GM13977 (cell line): ENCODE measurements around the gene MAPK9.

Experiments used
- DNase-seq: peaks from one replicate; pipeline ENCODE4 v3.0.0; 2012; ENCODE audit warnings: low spot score
- in situ Hi-C: fragments of 300-500 bp; cut with MboI; formaldehyde crosslinking; loops from one replicate; pipeline ENCODE4 v1.12.0; 2022; ENCODE audit warnings: low sequenced_read_pairs, low pct_unique_long_range_greater_than_20kb, mixed read lengths, inconsistent platforms; ENCODE audit not compliant: unreplicated experiment
- TF ChIP-seq, protein P1 (sequence below): IDR thresholded peaks from 2 replicates; pipeline ENCODE4 v1.5.1; 2012; ENCODE audit warnings: mild to moderate bottlenecking, control low read depth; ENCODE audit not compliant: insufficient read depth; ENCODE audit errors: extremely low read depth, missing control alignments

MAPK9 gene

DNA sequence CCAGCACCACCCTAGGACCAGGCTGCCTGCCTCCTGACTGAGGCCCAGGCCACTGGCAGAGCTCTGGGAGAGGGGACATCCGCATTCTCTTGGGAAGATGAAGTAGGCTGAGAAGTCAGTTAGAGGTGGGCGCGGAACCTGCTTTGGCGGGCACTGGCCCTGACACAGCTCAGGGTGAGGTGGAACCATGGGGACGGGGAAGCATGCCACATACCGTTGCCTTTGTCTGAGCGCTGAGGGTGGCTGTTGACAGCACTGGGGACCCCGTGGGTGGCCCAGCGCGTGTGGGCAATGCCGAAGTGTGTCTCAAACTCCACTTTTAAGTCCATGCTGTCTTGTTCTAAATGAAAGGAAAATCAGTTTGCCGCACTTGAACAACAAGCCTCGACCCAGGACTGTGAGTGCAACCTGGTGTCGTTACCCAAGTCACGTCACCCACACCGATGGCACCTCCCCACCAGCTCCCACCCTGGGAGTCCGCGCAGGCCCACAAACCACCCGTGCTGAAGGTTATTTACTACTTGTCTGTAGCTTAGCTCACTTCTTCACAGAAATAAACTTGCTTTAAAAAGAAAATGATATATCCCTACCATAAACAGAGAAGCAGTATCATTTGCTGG lies 43.8 kb upstream of the MAPK9 start:
- TF ChIP-seq, protein P1, sequence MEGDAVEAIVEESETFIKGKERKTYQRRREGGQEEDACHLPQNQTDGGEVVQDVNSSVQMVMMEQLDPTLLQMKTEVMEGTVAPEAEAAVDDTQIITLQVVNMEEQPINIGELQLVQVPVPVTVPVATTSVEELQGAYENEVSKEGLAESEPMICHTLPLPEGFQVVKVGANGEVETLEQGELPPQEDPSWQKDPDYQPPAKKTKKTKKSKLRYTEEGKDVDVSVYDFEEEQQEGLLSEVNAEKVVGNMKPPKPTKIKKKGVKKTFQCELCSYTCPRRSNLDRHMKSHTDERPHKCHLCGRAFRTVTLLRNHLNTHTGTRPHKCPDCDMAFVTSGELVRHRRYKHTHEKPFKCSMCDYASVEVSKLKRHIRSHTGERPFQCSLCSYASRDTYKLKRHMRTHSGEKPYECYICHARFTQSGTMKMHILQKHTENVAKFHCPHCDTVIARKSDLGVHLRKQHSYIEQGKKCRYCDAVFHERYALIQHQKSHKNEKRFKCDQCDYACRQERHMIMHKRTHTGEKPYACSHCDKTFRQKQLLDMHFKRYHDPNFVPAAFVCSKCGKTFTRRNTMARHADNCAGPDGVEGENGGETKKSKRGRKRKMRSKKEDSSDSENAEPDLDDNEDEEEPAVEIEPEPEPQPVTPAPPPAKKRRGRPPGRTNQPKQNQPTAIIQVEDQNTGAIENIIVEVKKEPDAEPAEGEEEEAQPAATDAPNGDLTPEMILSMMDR, result no peak
- in situ Hi-C loops, result no loop called here
- DNase-seq, result no peak

DNA sequence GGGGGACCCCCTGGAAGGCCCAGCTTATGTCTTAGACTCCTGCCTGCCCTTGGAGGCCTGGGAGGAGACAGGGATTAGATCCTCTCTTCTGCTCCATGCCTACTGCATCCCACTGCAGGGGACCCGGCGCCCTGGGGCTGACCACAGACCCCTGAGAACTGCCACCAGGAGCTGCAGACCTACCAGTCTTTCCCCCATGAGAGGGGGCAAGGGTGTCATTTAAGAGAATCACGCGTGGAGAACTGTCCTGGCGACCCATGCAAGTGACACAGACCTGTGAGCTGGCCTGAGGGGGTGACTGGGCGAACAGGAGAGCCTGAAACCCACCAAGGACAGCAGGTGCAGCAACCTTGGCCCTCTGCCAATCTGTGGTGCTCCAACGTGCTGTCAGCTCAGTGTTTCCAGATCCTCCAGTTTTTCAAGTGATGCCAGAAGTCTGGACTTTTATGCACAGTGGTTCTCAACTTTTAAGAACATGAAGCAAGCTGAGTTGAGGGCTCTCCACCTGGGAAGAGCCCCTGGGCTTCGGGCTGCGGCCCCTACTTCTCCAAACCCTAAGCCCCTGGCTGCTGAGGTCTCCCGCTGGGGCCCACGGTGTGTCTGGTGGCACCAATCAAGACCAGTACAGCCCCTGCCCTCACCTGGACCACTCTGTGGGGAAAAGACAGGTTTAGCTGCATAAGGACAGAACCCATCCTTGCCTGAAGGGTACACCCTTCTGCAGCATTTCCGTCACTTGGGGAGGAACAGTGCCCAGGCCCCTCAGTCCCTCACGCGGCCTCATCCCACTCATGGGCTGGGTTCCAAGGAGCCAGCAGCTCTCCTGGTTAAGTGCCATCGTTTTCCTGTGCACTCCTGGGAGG lies 43.1 kb upstream of the MAPK9 start:
- no peak for DNase-seq
- TF ChIP-seq, protein P1, result no peak
- in situ Hi-C loops, result no loop called here

DNA sequence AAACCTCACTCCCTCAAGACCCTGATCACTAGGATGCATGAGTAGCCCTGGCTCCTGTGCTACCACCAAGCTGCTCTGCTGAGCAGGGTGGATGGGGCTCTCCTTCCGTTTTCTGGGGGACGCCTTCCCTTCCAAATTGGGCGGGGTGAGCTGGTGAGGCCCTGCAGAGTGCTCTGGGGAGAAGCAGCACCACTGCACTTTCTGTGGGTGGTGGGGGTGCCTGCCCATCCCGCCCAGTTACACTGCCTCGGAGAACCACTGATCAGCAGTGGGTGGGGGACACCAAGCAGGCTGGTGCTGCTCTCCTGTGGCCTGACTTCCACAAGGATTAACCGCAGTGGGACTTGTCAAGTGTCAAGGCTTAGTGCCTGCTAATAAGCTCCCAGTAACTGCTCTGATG lies 42.3 kb upstream of the MAPK9 start:
- TF ChIP-seq, protein P1, result no peak
- DNase-seq, result no peak
- in situ Hi-C loops, result no loop called here

DNA sequence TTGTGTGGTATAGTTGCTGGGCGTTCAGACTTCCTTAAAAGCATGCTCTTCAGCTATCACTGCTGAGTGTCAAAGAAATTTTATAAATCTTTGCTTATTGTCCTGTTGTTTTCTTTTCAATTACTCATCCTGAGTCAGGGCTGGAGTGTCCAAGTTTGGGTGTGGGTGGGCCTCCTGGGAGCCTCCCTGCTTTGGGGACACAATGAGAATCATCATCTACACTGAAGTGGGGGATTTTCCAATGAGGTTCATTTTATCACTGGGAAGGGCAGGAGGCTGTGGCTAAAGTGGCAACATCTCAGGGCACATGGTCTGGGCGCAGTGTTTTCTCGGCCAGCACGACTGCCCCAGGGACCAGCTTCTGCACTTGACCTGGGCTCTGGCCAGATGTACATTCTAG lies 41.8 kb upstream of the MAPK9 start:
- TF ChIP-seq, protein P1, result no peak
- in situ Hi-C loops, result no loop called here
- DNase-seq, result no peak

DNA sequence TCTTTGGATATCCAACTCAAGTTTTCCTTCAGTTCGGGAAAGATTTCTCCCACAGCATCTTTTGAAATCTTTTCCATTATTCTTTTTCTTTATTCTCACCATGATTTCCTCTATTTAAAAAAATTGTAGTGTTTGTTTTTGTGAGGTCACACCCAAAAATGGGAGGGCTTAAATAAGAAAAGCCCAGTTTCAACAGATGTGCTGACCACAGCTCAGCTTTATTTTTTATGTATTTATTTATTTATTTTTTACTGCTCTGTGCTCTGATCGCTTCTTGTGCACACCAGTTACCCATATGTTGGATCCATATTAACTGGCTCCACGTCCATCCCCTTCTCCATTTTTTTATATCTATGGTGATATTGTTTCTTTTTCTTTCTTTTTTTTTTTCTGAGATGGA lies 41.0 kb upstream of the MAPK9 start:
- TF ChIP-seq, protein P1, result no peak
- in situ Hi-C loops, result no loop called here
- no peak for DNase-seq

DNA sequence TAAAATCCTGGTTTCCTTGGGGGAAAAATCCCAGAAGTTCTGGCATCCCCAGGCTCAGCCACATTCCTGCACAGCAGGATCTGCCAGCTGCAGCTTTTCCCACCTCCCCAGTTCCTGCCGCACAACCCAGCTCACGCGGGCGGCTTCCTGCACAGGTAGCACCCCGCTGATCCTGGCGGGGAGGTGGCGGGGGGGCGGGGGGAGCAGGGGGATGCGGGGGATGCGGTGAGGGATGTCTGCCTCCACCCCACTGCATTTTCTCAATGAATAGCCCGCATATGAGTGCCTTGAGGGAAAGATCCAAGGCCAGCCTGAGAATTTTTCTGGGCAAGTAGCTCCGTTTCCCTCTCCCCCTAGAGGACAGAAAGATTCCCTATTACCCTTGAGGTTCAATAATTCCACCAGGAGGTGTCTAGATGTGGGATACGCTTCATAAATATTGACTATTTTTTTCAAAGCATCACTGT lies 40.2 kb upstream of the MAPK9 start:
- TF ChIP-seq, protein P1, result no peak
- in situ Hi-C loops, result no loop called here
- no peak for DNase-seq
